ENCODE measurements around the gene MT1H.
"Not testable (repeated sequence)": the region's sequence is repeated elsewhere in the genome, so short reads cannot be mapped to it uniquely, and the experiment has no call there.

Gene MT1H

GRCh38 chr16:56667581-56668571 lies 1.7 kb upstream of the MT1H start, which contains the start of gene MT1G:
MT1G (minus strand) TSS chr16:56668065; CDS start chr16:56667993, 72 bp downstream.
- TF ChIP-seq CTCF (conservative IDR thresholded peaks at IDR 0.05; ENCODE audit: control insufficient read depth, insufficient read depth, low read depth, low read length) = no peak
- no peak within 1 kb of the TSS for H3K4me3 ChIP-seq (ENCODE audit: control insufficient read depth, low read depth, low read length)
- DNase-seq (ENCODE audit: low read depth) = no peak

- no peak for DNase-seq (ENCODE audit: low read depth)
- TF ChIP-seq CTCF (conservative IDR thresholded peaks at IDR 0.05; ENCODE audit: control insufficient read depth, insufficient read depth, low read depth, low read length) = no peak
- H3K4me3 ChIP-seq (ENCODE audit: control insufficient read depth, low read depth, low read length) = no peak overlapping the region
These were observed 416 bp downstream of the MT1H start for GRCh38 chr16:56669840-56670619.

- no peak overlapping the region for H3K4me3 ChIP-seq (ENCODE audit: control insufficient read depth, low read depth, low read length)
- no peak for TF ChIP-seq CTCF (conservative IDR thresholded peaks at IDR 0.05; ENCODE audit: control insufficient read depth, insufficient read depth, low read depth, low read length)
- DNase-seq (ENCODE audit: low read depth) = no peak
These were observed 963 bp downstream of the MT1H start for GRCh38 chr16:56670620-56670934.

GRCh38 chr16:56671691-56672090 lies 2.1 kb downstream of the MT1H start:
- DNase-seq (ENCODE audit: low read depth) = peak; percentile 38

GRCh38 chr16:56672171-56672570 lies 2.6 kb downstream of the MT1H start:
- not testable (repeated sequence) for DNase-seq (ENCODE audit: low read depth); H3K4me3 ChIP-seq (ENCODE audit: control insufficient read depth, low read depth, low read length)

More at GRCh38 chr16:56671691-56672090, 2.1 kb downstream of the MT1H start:
- H3K4me3 ChIP-seq (ENCODE audit: control insufficient read depth, low read depth, low read length) = not testable (repeated sequence)

- no peak for TF ChIP-seq CTCF (conservative IDR thresholded peaks at IDR 0.05; ENCODE audit: control insufficient read depth, insufficient read depth, low read depth, low read length)
- DNase-seq (ENCODE audit: low read depth) = peak; percentile 26
- H3K4me3 ChIP-seq (ENCODE audit: control insufficient read depth, low read depth, low read length) = no peak overlapping the region
These were observed 3.3 kb downstream of the MT1H start for GRCh38 chr16:56672761-56673536.

- peak; percentile 37 for DNase-seq (ENCODE audit: low read depth)
- H3K4me3 ChIP-seq (ENCODE audit: control insufficient read depth, low read depth, low read length) = no peak overlapping the region
- peak; percentile 58 for TF ChIP-seq CTCF (conservative IDR thresholded peaks at IDR 0.05; ENCODE audit: control insufficient read depth, insufficient read depth, low read depth, low read length)
These were observed 4.3 kb downstream of the MT1H start for GRCh38 chr16:56673921-56674320.

GRCh38 chr16:56674570-56674969 lies 5.0 kb downstream of the MT1H start:
- DNase-seq (ENCODE audit: low read depth) = not testable (repeated sequence)

More at GRCh38 chr16:56674570-56674969, 5.0 kb downstream of the MT1H start:
- not testable (repeated sequence) for H3K4me3 ChIP-seq (ENCODE audit: control insufficient read depth, low read depth, low read length)

Measured in fibroblast of mammary gland (primary cell).